ENCODE data around the gene TRIM14. TPM values are rescaled to one million over a fixed set of nuclear protein-coding genes. Genes with fewer than 3 reads are reported as not detected.

Gene TRIM14
- total and polyA plus RNA-seq, 9 donors: 2.3 to 24.0 (median 5.7) TPM

DNA sequence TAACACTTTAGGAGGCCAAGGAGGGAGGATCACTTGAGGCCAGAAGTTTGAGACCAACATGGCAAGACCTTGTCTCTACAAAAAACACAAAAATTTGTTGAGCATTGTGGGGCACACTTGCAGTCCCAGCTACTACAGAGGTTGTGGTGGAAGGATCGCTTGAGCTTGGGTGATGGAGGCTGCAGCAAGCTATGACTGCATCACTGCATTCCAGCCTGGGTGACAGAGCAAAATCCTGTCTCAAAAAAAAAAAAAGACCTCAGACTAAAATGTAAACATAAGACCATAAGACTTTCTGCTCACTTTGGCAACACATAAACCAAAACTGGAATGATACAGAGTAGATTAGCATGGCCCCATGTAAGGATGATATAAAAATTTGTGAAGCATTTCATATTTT is 87.1 kb downstream of the TRIM14 start:
- no peak overlapping the region for H3K27ac ChIP-seq
- H3K9me3 ChIP-seq: no peaks in the 10 kb centered on the region
- H3K4me1 ChIP-seq (ENCODE audit: insufficient read depth): no peaks in the 10 kb centered on the region
- intact Hi-C loops (cut with DNase I): loop anchor here in 2 of 4 donors (10.0 kb wide), 2 partner anchors 57 to 107 kb away; partner anchors contain the start of gene TRMO (in 1 of the 2)
- 76 to 87% (median 76%) methylated on average over 1 of the region's 1 CpG for WGBS, 3 donors
- no peak overlapping the region for H3K4me3 ChIP-seq
- TF ChIP-seq POLR2A (IDR thresholded peaks at IDR 0.05) (no peak), EP300 (IDR thresholded peaks at IDR 0.05) (no peak)
- TF ChIP-seq, protein P1, sequence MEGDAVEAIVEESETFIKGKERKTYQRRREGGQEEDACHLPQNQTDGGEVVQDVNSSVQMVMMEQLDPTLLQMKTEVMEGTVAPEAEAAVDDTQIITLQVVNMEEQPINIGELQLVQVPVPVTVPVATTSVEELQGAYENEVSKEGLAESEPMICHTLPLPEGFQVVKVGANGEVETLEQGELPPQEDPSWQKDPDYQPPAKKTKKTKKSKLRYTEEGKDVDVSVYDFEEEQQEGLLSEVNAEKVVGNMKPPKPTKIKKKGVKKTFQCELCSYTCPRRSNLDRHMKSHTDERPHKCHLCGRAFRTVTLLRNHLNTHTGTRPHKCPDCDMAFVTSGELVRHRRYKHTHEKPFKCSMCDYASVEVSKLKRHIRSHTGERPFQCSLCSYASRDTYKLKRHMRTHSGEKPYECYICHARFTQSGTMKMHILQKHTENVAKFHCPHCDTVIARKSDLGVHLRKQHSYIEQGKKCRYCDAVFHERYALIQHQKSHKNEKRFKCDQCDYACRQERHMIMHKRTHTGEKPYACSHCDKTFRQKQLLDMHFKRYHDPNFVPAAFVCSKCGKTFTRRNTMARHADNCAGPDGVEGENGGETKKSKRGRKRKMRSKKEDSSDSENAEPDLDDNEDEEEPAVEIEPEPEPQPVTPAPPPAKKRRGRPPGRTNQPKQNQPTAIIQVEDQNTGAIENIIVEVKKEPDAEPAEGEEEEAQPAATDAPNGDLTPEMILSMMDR (IDR thresholded peaks at IDR 0.05): no peak
- H3K36me3 ChIP-seq: no peaks in the 10 kb centered on the region
- DNase-seq: no peak
- no peaks in the 10 kb centered on the region for H3K27me3 ChIP-seq

DNA sequence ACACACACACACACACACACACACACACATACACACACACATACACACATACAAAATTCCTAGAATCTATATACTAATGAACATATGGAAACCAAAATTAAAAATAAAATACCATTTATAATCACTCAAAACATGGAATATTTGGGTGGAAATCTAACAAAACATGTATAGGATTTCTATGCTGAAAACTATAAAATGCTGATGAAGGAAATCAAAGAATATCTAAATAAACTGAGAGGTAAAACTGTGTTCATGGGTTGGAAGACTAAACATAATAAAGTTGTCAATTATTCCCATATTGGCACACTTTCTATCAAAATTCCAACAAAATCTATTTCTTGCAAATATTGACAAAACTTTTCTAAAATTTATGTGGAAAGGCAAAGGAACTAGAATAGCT is 87.9 kb downstream of the TRIM14 start:
- no peak for DNase-seq
- H3K27ac ChIP-seq: no peak overlapping the region
- no peaks in the 10 kb centered on the region for H3K4me1 ChIP-seq (ENCODE audit: insufficient read depth)
- no peaks in the 10 kb centered on the region for H3K36me3 ChIP-seq
- no peaks in the 10 kb centered on the region for H3K27me3 ChIP-seq
- TF ChIP-seq, protein P1 (IDR thresholded peaks at IDR 0.05): no peak
- no peak for TF ChIP-seq POLR2A (IDR thresholded peaks at IDR 0.05)
- no peak for TF ChIP-seq EP300 (IDR thresholded peaks at IDR 0.05)
- no peak overlapping the region for H3K4me3 ChIP-seq
- H3K9me3 ChIP-seq: no peaks in the 10 kb centered on the region
- intact Hi-C loops (cut with DNase I): loop anchor here in 2 of 4 donors (10.0 kb wide), 2 partner anchors 56 to 106 kb away; partner anchors contain the start of gene TRMO (in 1 of the 2)

DNA sequence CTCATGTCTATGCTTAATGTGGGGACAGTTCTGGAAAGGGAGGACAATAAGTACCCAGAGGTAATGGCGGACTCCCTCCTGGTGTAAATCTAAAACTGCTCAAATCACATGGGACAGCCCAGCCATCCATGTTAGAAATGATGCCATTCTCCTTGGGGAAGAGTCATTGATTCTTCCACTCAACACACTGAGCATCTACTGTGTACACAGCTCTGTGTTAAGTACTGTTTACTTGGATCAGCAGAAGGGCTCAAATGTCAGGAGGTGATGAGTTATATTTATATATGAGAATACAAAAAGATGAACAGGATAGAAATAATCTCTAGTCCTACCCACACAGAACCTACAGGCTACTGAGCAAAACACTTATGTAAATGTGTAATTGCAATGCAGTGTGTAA is 94.3 kb downstream of the TRIM14 start:
- DNase-seq: no peak

DNA sequence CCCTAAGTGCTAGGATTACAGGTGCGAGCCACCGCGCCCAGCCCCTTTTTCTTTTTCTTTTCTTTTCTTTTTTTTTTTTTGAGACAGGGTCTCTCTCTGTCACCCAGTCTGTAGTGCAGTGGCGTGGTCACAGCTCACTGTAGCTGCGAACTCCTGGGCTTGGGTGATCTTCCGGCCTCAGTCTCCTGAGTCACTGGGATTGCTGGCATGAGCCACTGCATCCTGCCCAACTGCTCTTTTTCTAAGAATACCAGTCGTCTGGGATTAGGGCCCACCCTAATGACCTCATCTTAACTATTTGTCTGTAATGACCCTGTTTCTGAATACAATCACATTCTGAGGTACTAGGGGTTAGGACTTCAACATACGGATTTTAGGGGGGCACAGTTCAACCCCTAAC is 96.6 kb downstream of the TRIM14 start:
- peaks cover 1% of the 10 kb centered on the region for H3K4me1 ChIP-seq (ENCODE audit: insufficient read depth)
- WGBS, 3 donors: 73 to 82% (median 81%) methylated on average over 8 of the region's 8 CpGs
- TF ChIP-seq, protein P1 (IDR thresholded peaks at IDR 0.05): no peak
- no peak for TF ChIP-seq POLR2A (IDR thresholded peaks at IDR 0.05)
- TF ChIP-seq EP300 (IDR thresholded peaks at IDR 0.05): no peak
- no peaks in the 10 kb centered on the region for H3K27me3 ChIP-seq
- intact Hi-C loops (cut with DNase I): no loop called here
- no peak overlapping the region for H3K4me3 ChIP-seq
- no peaks in the 10 kb centered on the region for H3K9me3 ChIP-seq
- no peak overlapping the region for H3K27ac ChIP-seq
- no peaks in the 10 kb centered on the region for H3K36me3 ChIP-seq
- no peak for DNase-seq

More for the DNA sequence above, 94.3 kb downstream of the TRIM14 start:
- Histone ChIP-seq H3K4me3 (no peak overlapping the region), H3K36me3 (no peaks in the 10 kb centered on the region), H3K4me1 (ENCODE audit: insufficient read depth) (peaks cover 1% of the 10 kb centered on the region), H3K27ac (no peak overlapping the region), H3K27me3 (no peaks in the 10 kb centered on the region), H3K9me3 (no peaks in the 10 kb centered on the region)
- TF ChIP-seq EP300 (IDR thresholded peaks at IDR 0.05): no peak
- no peak for TF ChIP-seq POLR2A (IDR thresholded peaks at IDR 0.05)
- TF ChIP-seq, protein P1 (IDR thresholded peaks at IDR 0.05): no peak
- intact Hi-C loops (cut with DNase I): no loop called here
- 90 to 97% (median 96%) methylated on average over 1 of the region's 1 CpG for WGBS, 3 donors

Data from ovary (tissue), 9 donors.